SU-DHL-6 (cell line): ENCODE data around the gene STX7.

Experiments used
- CTCF ChIP-seq: fragments of 200-600 bp; sonication (generic); IDR thresholded peaks from one replicate; pipeline ENCODE4 v1.5.1; 2017; ENCODE audit warnings: antibody characterized with exemption, mild to moderate bottlenecking, low read length, moderate library complexity; ENCODE audit not compliant: insufficient read depth, poor library complexity, severe bottlenecking
- EZH2phosphoT487 ChIP-seq: fragments of 200-600 bp; sonication (generic), shearing (Covaris generic); conservative IDR thresholded peaks from 2 replicates; pipeline ENCODE4 v1.6.1; 2018; ENCODE audit warnings: mild to moderate bottlenecking, antibody characterized with exemption, low read length, moderate library complexity, mixed read lengths

- TF ChIP-seq CTCF (no peak), EZH2phosphoT487 (no peak)
These were observed 99.5 kb downstream of the STX7 start for GRCh38 chr6:132413499-132413802.
